Kidney capillary endothelial cell (primary cell): Measurements from ENCODE around the gene TGFB2.

Experiments
- DNase-seq: peaks from one replicate; pipeline ENCODE4 v3.0.0-alpha.2; 2018; ENCODE audit warnings: low spot score

Gene TGFB2

GRCh38 chr1:218462587-218462986 lies 117.5 kb downstream of the TGFB2 start:
- DNase-seq: no peak

- DNase-seq: no peak
These were observed 118.3 kb downstream of the TGFB2 start for GRCh38 chr1:218463194-218464156.

GRCh38 chr1:218464871-218465270 lies 119.7 kb downstream of the TGFB2 start:
- DNase-seq: no peak

GRCh38 chr1:218466341-218467010 lies 121.3 kb downstream of the TGFB2 start:
- DNase-seq: no peak

- DNase-seq: no peak
These were observed 122.3 kb downstream of the TGFB2 start for GRCh38 chr1:218467101-218468072.

- no peak for DNase-seq
These were observed 123.6 kb downstream of the TGFB2 start for GRCh38 chr1:218468711-218469110.

- DNase-seq: no peak
These were observed 127.7 kb downstream of the TGFB2 start for GRCh38 chr1:218472885-218473284.

GRCh38 chr1:218473522-218473921 lies 128.4 kb downstream of the TGFB2 start:
- no peak for DNase-seq

GRCh38 chr1:218474128-218474527 lies 129.0 kb downstream of the TGFB2 start:
- no peak for DNase-seq

- no peak for DNase-seq
These were observed 130.1 kb downstream of the TGFB2 start for GRCh38 chr1:218475275-218475674.

- no peak for DNase-seq
These were observed 130.6 kb downstream of the TGFB2 start for GRCh38 chr1:218475699-218476098.

GRCh38 chr1:218476385-218476784 lies 131.2 kb downstream of the TGFB2 start:
- DNase-seq: no peak

- no peak for DNase-seq
These were observed 133.2 kb downstream of the TGFB2 start for GRCh38 chr1:218478336-218478735.

GRCh38 chr1:218479436-218480115 lies 134.4 kb downstream of the TGFB2 start:
- no peak for DNase-seq

GRCh38 chr1:218480137-218480536 lies 135.0 kb downstream of the TGFB2 start:
- no peak for DNase-seq

GRCh38 chr1:218480588-218481099 lies 135.5 kb downstream of the TGFB2 start:
- DNase-seq: no peak

GRCh38 chr1:218481116-218481775 lies 136.1 kb downstream of the TGFB2 start:
- DNase-seq: no peak

GRCh38 chr1:218482683-218483082 lies 137.5 kb downstream of the TGFB2 start:
- no peak for DNase-seq

GRCh38 chr1:218485241-218485928 lies 140.2 kb downstream of the TGFB2 start:
- no peak for DNase-seq

- no peak for DNase-seq
These were observed 143.4 kb downstream of the TGFB2 start for GRCh38 chr1:218488531-218488930.
